Measurements from ENCODE around the gene DCUN1D3. TPM values are rescaled to one million over a fixed set of nuclear protein-coding genes. Genes with fewer than 3 reads are reported as not detected.
"Not testable (repeated sequence)": the region's sequence is repeated elsewhere in the genome, so short reads cannot be mapped to it uniquely, and the experiment has no call there.

The DCUN1D3 gene
- total and polyA plus RNA-seq, 12 donors = 7.2 to 47.2 (median 24.5) TPM

DNA sequence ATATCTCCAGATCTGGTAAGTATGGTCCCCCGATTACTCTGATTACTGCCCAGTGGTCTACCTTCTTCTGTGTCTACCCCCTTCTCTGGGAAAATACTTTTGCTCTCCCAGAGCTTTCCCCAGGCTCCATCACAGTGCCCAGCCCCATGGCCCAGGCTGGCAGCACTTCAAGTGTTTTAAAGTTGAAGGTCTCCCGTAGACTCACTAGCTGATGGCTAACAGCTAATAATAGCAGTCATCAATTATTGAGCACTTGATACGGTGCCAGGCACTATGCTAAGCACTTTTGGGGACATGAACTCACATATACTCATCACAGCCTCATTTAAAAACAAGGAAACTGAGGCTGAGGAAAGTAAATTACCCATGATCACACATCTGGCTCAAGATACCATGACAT, 33.4 kb downstream of the DCUN1D3 start:
- peak; percentile 81 to 91 (median 83) for DNase-seq
- intact Hi-C loops (cut with DNase I) = no loop called here
- Histone ChIP-seq H3K4me1 (replicated peaks in 1 of 2) (peaks cover 57 to 77% of the 10 kb centered on the region in 2 donors), H3K27ac (peak overlapping the region; percentile 50 to 85 (median 84)), H3K27me3 (no peaks in the 10 kb centered on the region), H3K9me3 (replicated peaks in 1 of 3) (no peaks in the 10 kb centered on the region), H3K36me3 (replicated peaks in 1 of 2) (peaks cover 0 to 6% of the 10 kb centered on the region in 2 donors), H3K4me3 (no peak overlapping the region)
- TF ChIP-seq, protein P1, sequence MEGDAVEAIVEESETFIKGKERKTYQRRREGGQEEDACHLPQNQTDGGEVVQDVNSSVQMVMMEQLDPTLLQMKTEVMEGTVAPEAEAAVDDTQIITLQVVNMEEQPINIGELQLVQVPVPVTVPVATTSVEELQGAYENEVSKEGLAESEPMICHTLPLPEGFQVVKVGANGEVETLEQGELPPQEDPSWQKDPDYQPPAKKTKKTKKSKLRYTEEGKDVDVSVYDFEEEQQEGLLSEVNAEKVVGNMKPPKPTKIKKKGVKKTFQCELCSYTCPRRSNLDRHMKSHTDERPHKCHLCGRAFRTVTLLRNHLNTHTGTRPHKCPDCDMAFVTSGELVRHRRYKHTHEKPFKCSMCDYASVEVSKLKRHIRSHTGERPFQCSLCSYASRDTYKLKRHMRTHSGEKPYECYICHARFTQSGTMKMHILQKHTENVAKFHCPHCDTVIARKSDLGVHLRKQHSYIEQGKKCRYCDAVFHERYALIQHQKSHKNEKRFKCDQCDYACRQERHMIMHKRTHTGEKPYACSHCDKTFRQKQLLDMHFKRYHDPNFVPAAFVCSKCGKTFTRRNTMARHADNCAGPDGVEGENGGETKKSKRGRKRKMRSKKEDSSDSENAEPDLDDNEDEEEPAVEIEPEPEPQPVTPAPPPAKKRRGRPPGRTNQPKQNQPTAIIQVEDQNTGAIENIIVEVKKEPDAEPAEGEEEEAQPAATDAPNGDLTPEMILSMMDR (IDR thresholded peaks at IDR 0.05) = no peak
- WGBS, 4 donors = 41 to 54% (median 43%) methylated on average over 3 of the region's 3 CpGs

DNA sequence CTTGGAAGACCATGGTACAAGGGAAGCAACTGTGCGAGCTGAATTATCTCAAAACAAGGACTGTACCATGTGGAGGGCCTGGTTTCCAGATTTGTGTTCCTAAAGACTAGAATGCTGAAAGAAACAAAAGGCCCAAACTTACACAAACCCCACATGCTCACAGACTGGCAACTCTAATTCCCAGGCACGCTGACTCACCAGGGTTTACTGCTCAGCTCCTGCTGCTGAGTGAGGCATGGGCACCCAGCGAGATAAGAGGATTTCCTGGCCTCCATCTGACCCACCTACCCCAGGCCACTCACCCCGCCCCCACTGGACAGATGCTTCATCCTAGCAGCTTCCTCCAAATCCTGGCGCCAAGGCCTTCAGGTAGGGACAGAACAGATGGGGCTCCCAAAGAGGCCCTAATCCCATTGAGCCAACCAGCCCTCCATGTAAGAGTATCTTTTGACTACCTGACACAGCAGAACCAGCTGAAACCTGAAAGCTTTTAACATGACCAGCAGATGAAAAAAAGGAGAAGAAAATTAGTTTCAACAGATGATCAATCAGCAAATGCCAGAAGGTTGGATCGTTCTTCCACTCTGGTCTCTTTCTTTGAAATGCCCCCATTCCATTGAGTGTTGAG, 33.9 kb downstream of the DCUN1D3 start:
- WGBS, 4 donors = 26 to 44% (median 33%) methylated on average over 5 to 6 of the region's 6 CpGs
- no peaks in the 10 kb centered on the region for H3K27me3 ChIP-seq
- DNase-seq = peak; percentile 78 to 94 (median 92)
- intact Hi-C loops (cut with DNase I) = no loop called here
- H3K4me3 ChIP-seq = no peak overlapping the region
- H3K9me3 ChIP-seq (replicated peaks in 1 of 3) = no peaks in the 10 kb centered on the region
- peak overlapping the region; percentile 50 to 85 (median 84) for H3K27ac ChIP-seq
- H3K4me1 ChIP-seq (replicated peaks in 1 of 2) = peaks cover 54 to 71% of the 10 kb centered on the region in 2 donors
- TF ChIP-seq, protein P1 (IDR thresholded peaks at IDR 0.05) = no peak
- TF ChIP-seq POLR2A (IDR thresholded peaks at IDR 0.05) = peak in 1 of 2 donors; percentile 27
- H3K36me3 ChIP-seq (replicated peaks in 1 of 2) = peaks cover 0 to 11% of the 10 kb centered on the region in 2 donors

DNA sequence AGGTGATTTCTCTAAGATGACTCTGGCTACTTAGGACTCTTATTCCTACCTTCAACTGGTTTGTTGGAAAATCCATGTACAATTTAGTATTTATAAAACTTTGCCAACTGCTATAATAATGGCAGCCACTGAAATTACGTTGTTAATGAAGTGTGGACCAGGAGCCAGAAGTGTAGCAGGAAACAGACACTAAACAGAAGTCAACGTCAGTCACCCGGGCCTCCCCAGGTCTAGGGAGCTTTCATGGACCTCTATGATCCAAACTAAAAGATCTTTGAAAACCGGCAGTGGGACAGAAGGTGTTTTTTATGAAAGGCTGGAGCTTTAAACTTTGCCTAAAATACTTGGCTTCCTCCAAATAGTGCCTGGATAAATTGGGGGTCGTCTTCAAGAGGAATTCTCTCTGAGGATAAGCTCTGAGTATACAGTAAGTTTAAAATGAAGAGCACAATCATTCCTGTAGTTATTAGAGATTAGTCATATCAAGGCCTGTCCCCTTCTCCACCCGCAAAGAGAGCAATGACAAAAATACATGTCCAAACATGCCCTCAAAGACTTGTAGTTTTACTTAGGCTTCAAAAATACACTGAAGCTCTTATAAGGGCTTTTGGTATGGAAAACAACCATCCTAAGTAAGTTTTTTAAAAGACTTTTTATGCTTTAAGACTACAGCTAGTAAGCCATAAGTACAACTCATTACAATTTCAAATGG, 34.6 kb downstream of the DCUN1D3 start:
- intact Hi-C loops (cut with DNase I) = no loop called here
- TF ChIP-seq POLR2A (IDR thresholded peaks at IDR 0.05) = no peak
- TF ChIP-seq, protein P1 (IDR thresholded peaks at IDR 0.05) = no peak
- 64 to 69% (median 65%) methylated on average over 6 of the region's 6 CpGs for WGBS, 4 donors
- DNase-seq = no peak
- no peaks in the 10 kb centered on the region for H3K27me3 ChIP-seq
- H3K27ac ChIP-seq = peak overlapping the region; percentile 50 to 85 (median 84)
- H3K9me3 ChIP-seq (replicated peaks in 1 of 3) = no peaks in the 10 kb centered on the region
- peaks cover 0 to 18% of the 10 kb centered on the region in 2 donors for H3K36me3 ChIP-seq (replicated peaks in 1 of 2)
- no peak overlapping the region for H3K4me3 ChIP-seq
- H3K4me1 ChIP-seq (replicated peaks in 1 of 2) = peaks cover 48 to 64% of the 10 kb centered on the region in 2 donors

DNA sequence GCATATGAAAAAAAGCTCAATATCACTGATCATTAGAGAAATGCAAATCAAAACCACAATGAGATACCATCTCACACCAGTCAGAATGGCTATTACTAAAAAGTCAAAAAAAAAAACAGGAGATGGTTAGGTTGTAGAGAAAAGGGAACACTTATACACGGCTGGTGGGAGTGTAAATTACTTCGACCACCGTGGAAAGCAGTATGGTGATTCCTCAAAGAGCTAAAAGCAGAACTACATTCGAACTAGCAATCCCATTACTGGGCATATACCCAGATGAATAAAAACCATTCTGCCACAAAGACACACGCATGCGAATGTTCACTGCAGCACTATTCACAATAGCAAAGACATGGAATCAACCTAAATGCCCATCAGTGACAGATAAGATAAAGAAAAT, 35.8 kb downstream of the DCUN1D3 start:
- peaks cover 37 to 63% of the 10 kb centered on the region in 2 donors for H3K4me1 ChIP-seq (replicated peaks in 1 of 2)
- H3K9me3 ChIP-seq (replicated peaks in 1 of 3); H3K4me3 ChIP-seq; H3K27me3 ChIP-seq; H3K27ac ChIP-seq; DNase-seq; intact Hi-C loops (cut with DNase I): not testable (repeated sequence)
- 84 to 95% (median 90%) methylated on average over 6 of the region's 6 CpGs for WGBS, 4 donors
- H3K36me3 ChIP-seq (replicated peaks in 1 of 2) = peaks cover 0 to 30% of the 10 kb centered on the region in 2 donors
